Right lobe of liver (tissue), 4 donors: ENCODE data around the gene CLMP.

Experiments used
- CTCF ChIP-seq, 4 donors: fragments of 200-600 bp in 3 of 4; fragments of 450-650 bp in 1 of 4; IDR thresholded peaks; one replicate each; pipeline versions ENCODE4 v1.5.1 to v1.8.0; 2016 to 2022; ENCODE audit warnings: antibody characterized with exemption in 4 of 4, mild to moderate bottlenecking in 2 of 4
- POLR2A ChIP-seq: fragments of 450-650 bp; IDR thresholded peaks from one replicate; pipeline ENCODE4 v1.6.1; 2017; ENCODE audit warnings: antibody characterized with exemption, mild to moderate bottlenecking
- donor health status: DM: no; HTN: no; CAD: no.
- donor health status: DM: no; HTN: no; CAD: no.
- donor health status: DM: no; HTN: yes; CAD: no.

- TF ChIP-seq CTCF (IDR thresholded peaks at IDR 0.05) (no peak), POLR2A (no peak)
Measured at GRCh38 chr11:123084454-123084853, 110.6 kb downstream of the CLMP start.
